GM23338 (cell line): ENCODE measurements around the gene RPL10. TPM values are rescaled to one million over a fixed set of nuclear protein-coding genes. Genes with fewer than 3 reads are reported as not detected.

Experiments
- ATAC-seq: fragments of 200-7000 bp; cut with Tn5 transposase; 3 replicates; pipeline ENCODE4 v1.9.1; 2020
- DNase-seq: peaks from one replicate; pipeline ENCODE4 v3.0.0-alpha.2; 2015; ENCODE audit warnings: low spot score
- H2AFZ ChIP-seq: fragments of 200-600 bp; sonication (generic); 2 replicates; pipeline ENCODE4 v1.8.0; 2016; ENCODE audit warnings: antibody characterized with exemption, mild to moderate bottlenecking, moderate library complexity
- H3F3A ChIP-seq: fragments of 200-600 bp; sonication (generic); replicated peaks from 2 replicates; pipeline ENCODE4 v1.8.0; 2017; ENCODE audit warnings: antibody characterized with exemption, mixed run types, low read depth
- H3K27ac ChIP-seq: fragments of 200-600 bp; sonication (generic); 2 replicates; pipeline ENCODE4 v1.6.1; 2016; ENCODE audit warnings: low read depth
- H3K27me3 ChIP-seq: fragments of 200-600 bp; sonication (generic); 2 replicates; pipeline ENCODE4 v1.8.0; 2016; ENCODE audit warnings: mild to moderate bottlenecking, mixed run types, moderate library complexity; ENCODE audit not compliant: insufficient read depth
- H3K36me3 ChIP-seq: fragments of 200-600 bp; sonication (generic); 2 replicates; pipeline ENCODE4 v1.8.0; 2016; ENCODE audit warnings: mild to moderate bottlenecking; ENCODE audit not compliant: insufficient read depth
- H3K4me1 ChIP-seq: fragments of 200-600 bp; sonication (generic); 2 replicates; pipeline ENCODE4 v1.8.0; 2016; ENCODE audit warnings: mild to moderate bottlenecking, moderate library complexity; ENCODE audit not compliant: insufficient read depth
- H3K4me2 ChIP-seq: fragments of 200-600 bp; sonication (generic); 2 replicates; pipeline ENCODE4 v1.7.1; 2017; ENCODE audit warnings: mixed run types
- H3K4me3 ChIP-seq: fragments of 200-600 bp; sonication (generic); 2 replicates; pipeline ENCODE4 v1.6.1; 2016; ENCODE audit warnings: mixed run types
- H3K79me2 ChIP-seq: fragments of 200-600 bp; sonication (generic); replicated peaks from 2 replicates; pipeline ENCODE4 v1.8.0; 2017; ENCODE audit warnings: mild to moderate bottlenecking; ENCODE audit not compliant: insufficient read depth
- H3K9me2 ChIP-seq: fragments of 200-600 bp; sonication (generic); 2 replicates; pipeline ENCODE4 v1.8.0; 2017; ENCODE audit not compliant: insufficient read depth
- H4K20me1 ChIP-seq: fragments of 200-600 bp; sonication (generic); replicated peaks from 2 replicates; pipeline ENCODE4 v1.8.0; 2017; ENCODE audit warnings: mild to moderate bottlenecking; ENCODE audit not compliant: insufficient read depth
- H3K27ac Mint-ChIP-seq: 2 replicates; pipeline ENCODE4 v1.8.0; 2020; ENCODE audit warnings: inconsistent platforms, mild to moderate bottlenecking, moderate library complexity, mixed read lengths
- H3K27me3 Mint-ChIP-seq: 3 replicates; pipeline ENCODE4 v1.8.0; 2022; ENCODE audit warnings: low read depth, mild to moderate bottlenecking, moderate library complexity, mixed read lengths, inconsistent platforms; ENCODE audit not compliant: insufficient read depth, poor library complexity
- H3K36me3 Mint-ChIP-seq: 3 replicates; pipeline ENCODE4 v1.8.0; 2021; ENCODE audit warnings: low read depth, mild to moderate bottlenecking, inconsistent platforms, moderate library complexity, mixed read lengths
- H3K4me1 Mint-ChIP-seq: 3 replicates; pipeline ENCODE4 v1.8.0; 2020; ENCODE audit warnings: mild to moderate bottlenecking, inconsistent platforms, mixed read lengths
- H3K4me3 Mint-ChIP-seq: 3 replicates; pipeline ENCODE4 v1.8.0; 2021; ENCODE audit warnings: moderate library complexity, mild to moderate bottlenecking, inconsistent platforms, mixed read lengths
- H3K9me3 Mint-ChIP-seq: 3 replicates; pipeline ENCODE4 v1.8.0; 2020; ENCODE audit warnings: moderate library complexity, mild to moderate bottlenecking, inconsistent platforms, mixed read lengths
- CREB1 ChIP-seq: fragments of 250-450 bp; sonication (Bioruptor Pico); IDR thresholded peaks from 2 replicates; pipeline ENCODE4 v1.5.0; 2020; ENCODE audit warnings: low read depth, mild to moderate bottlenecking, moderate library complexity
- CTCF ChIP-seq, 2 experiments: fragments of 200-600 bp in 1 of 2; sonication (generic) in 1 of 2; conservative IDR thresholded peaks; 2 replicates each; pipeline versions ENCODE4 v1.5.1 to v1.6.1; 2016 to 2017; ENCODE audit warnings: antibody characterized with exemption in 2 of 2, low read depth in 2 of 2, mild to moderate bottlenecking in 2 of 2, moderate library complexity in 1 of 2
- EZH2 ChIP-seq: fragments of 200-600 bp; sonication (generic); IDR thresholded peaks from one replicate; pipeline ENCODE4 v1.8.0; 2017; ENCODE audit warnings: antibody characterized with exemption, mild to moderate bottlenecking, low read depth; ENCODE audit not compliant: unreplicated experiment
- EZH2phosphoT487 ChIP-seq: fragments of 200-600 bp; sonication (generic); IDR thresholded peaks from one replicate; pipeline ENCODE4 v1.8.1; 2018; ENCODE audit warnings: antibody characterized with exemption; ENCODE audit not compliant: unreplicated experiment
- JUNB ChIP-seq: IDR thresholded peaks from one replicate; pipeline ENCODE4 v1.6.1; 2016; ENCODE audit warnings: antibody characterized with exemption; ENCODE audit not compliant: unreplicated experiment
- NANOG ChIP-seq: IDR thresholded peaks from 2 replicates; pipeline ENCODE4 v1.6.1; 2016; ENCODE audit warnings: antibody characterized with exemption, borderline replicate concordance
- POLR2AphosphoS5 ChIP-seq: IDR thresholded peaks from 2 replicates; pipeline ENCODE4 v1.6.1; 2016; ENCODE audit warnings: antibody characterized with exemption, low read depth
- STAT1 ChIP-seq: IDR thresholded peaks from one replicate; pipeline ENCODE4 v1.6.1; 2016; ENCODE audit warnings: antibody characterized with exemption; ENCODE audit not compliant: unreplicated experiment
- ZNF114 ChIP-seq: fragments of 250-450 bp; sonication (Bioruptor Pico); IDR thresholded peaks from 2 replicates; pipeline ENCODE4 v1.5.0; 2020; ENCODE audit warnings: mild to moderate bottlenecking, moderate library complexity
- ZNF331 ChIP-seq: fragments of 250-450 bp; sonication (Bioruptor Pico); IDR thresholded peaks from 2 replicates; pipeline ENCODE4 v1.5.0; 2020; ENCODE audit warnings: low read depth, mild to moderate bottlenecking, moderate library complexity
- polyA plus RNA-seq: library from polyadenylated mRNA; unstranded; fragments of >200 nt; fragmentation: Nextera tagmentation; extraction: Ambion mirVana; gene quantifications from 2 replicates; pipeline ENCODE4 v1.2.1, GENCODE V29; 2016
- total RNA-seq: library from RNA; depleted of rRNA; stranded (reverse); fragments of >200 nt; shearing (Covaris generic); gene quantifications from 2 replicates; pipeline ENCODE4 v1.2.3, GENCODE V29; 2014
- TF ChIP-seq, protein P1 (sequence below): IDR thresholded peaks from 2 replicates; pipeline ENCODE4 v1.6.1; 2016; ENCODE audit warnings: antibody characterized with exemption
- TF ChIP-seq, protein P2 (sequence below): IDR thresholded peaks from one replicate; pipeline ENCODE4 v1.6.1; 2018; ENCODE audit warnings: antibody characterized with exemption; ENCODE audit not compliant: unreplicated experiment
- TF ChIP-seq, protein P3 (sequence below): fragments of 250-450 bp; sonication (Bioruptor Pico); IDR thresholded peaks from 2 replicates; pipeline ENCODE4 v1.5.0; 2020; ENCODE audit warnings: mild to moderate bottlenecking, moderate library complexity

The RPL10 gene
- total and polyA plus RNA-seq, 2 experiments from 2014 or later = 1,696 to 4,929 TPM

- 0 out of 2 replicates have a peak, but pooled peaks cover 6% of the 10 kb centered on the region for H3K79me2 ChIP-seq
- H3K36me3 Mint-ChIP-seq = peaks cover 72% of the 10 kb centered on the region
Measured at GRCh38 chrX:154357205-154357604, 41.0 kb upstream of the RPL10 start.

More at GRCh38 chrX:154357205-154357604, 41.0 kb upstream of the RPL10 start:
- H3F3A ChIP-seq = peaks cover 6% of the 10 kb centered on the region
- H4K20me1 ChIP-seq = no peaks in the 10 kb centered on the region
- no peak overlapping the region for H2AFZ ChIP-seq
- peaks cover 22% of the 10 kb centered on the region for H3K36me3 ChIP-seq
- no peak overlapping the region for H3K27ac ChIP-seq
- H3K4me1 ChIP-seq = no peaks in the 10 kb centered on the region
- H3K27me3 ChIP-seq = no peaks in the 10 kb centered on the region
- no peak overlapping the region for H3K4me3 ChIP-seq
- H3K9me2 ChIP-seq = no peaks in the 10 kb centered on the region
- Mint-ChIP-seq H3K4me1 (no peaks in the 10 kb centered on the region; the same call in 2 of the 3 replicates), H3K27ac (no peak overlapping the region), H3K9me3 (no peaks in the 10 kb centered on the region; the same call in 2 of the 3 replicates), H3K27me3 (peaks cover 5% of the 10 kb centered on the region), H3K4me3 (no peak overlapping the region)
- no peak overlapping the region for H3K4me2 ChIP-seq
- ATAC-seq (no peak), DNase-seq (no peak)
- TF ChIP-seq CTCF (conservative IDR thresholded peaks at IDR 0.05; ENCODE audit: low read depth in 2 of 2) = no peak
- no peak for TF ChIP-seq CREB1 (CRISPR knock-in tag)
- TF ChIP-seq ZNF114 (CRISPR knock-in tag) = no peak
- TF ChIP-seq, protein P1, sequence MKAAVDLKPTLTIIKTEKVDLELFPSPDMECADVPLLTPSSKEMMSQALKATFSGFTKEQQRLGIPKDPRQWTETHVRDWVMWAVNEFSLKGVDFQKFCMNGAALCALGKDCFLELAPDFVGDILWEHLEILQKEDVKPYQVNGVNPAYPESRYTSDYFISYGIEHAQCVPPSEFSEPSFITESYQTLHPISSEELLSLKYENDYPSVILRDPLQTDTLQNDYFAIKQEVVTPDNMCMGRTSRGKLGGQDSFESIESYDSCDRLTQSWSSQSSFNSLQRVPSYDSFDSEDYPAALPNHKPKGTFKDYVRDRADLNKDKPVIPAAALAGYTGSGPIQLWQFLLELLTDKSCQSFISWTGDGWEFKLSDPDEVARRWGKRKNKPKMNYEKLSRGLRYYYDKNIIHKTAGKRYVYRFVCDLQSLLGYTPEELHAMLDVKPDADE = no peak
- TF ChIP-seq JUNB = no peak
- no peak for TF ChIP-seq EZH2
- TF ChIP-seq ZNF331 (CRISPR knock-in tag) = no peak
- no peak for TF ChIP-seq POLR2AphosphoS5
- TF ChIP-seq, protein P2, sequence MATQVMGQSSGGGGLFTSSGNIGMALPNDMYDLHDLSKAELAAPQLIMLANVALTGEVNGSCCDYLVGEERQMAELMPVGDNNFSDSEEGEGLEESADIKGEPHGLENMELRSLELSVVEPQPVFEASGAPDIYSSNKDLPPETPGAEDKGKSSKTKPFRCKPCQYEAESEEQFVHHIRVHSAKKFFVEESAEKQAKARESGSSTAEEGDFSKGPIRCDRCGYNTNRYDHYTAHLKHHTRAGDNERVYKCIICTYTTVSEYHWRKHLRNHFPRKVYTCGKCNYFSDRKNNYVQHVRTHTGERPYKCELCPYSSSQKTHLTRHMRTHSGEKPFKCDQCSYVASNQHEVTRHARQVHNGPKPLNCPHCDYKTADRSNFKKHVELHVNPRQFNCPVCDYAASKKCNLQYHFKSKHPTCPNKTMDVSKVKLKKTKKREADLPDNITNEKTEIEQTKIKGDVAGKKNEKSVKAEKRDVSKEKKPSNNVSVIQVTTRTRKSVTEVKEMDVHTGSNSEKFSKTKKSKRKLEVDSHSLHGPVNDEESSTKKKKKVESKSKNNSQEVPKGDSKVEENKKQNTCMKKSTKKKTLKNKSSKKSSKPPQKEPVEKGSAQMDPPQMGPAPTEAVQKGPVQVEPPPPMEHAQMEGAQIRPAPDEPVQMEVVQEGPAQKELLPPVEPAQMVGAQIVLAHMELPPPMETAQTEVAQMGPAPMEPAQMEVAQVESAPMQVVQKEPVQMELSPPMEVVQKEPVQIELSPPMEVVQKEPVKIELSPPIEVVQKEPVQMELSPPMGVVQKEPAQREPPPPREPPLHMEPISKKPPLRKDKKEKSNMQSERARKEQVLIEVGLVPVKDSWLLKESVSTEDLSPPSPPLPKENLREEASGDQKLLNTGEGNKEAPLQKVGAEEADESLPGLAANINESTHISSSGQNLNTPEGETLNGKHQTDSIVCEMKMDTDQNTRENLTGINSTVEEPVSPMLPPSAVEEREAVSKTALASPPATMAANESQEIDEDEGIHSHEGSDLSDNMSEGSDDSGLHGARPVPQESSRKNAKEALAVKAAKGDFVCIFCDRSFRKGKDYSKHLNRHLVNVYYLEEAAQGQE = no peak
- no peak for TF ChIP-seq EZH2phosphoT487
- TF ChIP-seq STAT1 = no peak
- TF ChIP-seq NANOG = no peak
- TF ChIP-seq, protein P3, sequence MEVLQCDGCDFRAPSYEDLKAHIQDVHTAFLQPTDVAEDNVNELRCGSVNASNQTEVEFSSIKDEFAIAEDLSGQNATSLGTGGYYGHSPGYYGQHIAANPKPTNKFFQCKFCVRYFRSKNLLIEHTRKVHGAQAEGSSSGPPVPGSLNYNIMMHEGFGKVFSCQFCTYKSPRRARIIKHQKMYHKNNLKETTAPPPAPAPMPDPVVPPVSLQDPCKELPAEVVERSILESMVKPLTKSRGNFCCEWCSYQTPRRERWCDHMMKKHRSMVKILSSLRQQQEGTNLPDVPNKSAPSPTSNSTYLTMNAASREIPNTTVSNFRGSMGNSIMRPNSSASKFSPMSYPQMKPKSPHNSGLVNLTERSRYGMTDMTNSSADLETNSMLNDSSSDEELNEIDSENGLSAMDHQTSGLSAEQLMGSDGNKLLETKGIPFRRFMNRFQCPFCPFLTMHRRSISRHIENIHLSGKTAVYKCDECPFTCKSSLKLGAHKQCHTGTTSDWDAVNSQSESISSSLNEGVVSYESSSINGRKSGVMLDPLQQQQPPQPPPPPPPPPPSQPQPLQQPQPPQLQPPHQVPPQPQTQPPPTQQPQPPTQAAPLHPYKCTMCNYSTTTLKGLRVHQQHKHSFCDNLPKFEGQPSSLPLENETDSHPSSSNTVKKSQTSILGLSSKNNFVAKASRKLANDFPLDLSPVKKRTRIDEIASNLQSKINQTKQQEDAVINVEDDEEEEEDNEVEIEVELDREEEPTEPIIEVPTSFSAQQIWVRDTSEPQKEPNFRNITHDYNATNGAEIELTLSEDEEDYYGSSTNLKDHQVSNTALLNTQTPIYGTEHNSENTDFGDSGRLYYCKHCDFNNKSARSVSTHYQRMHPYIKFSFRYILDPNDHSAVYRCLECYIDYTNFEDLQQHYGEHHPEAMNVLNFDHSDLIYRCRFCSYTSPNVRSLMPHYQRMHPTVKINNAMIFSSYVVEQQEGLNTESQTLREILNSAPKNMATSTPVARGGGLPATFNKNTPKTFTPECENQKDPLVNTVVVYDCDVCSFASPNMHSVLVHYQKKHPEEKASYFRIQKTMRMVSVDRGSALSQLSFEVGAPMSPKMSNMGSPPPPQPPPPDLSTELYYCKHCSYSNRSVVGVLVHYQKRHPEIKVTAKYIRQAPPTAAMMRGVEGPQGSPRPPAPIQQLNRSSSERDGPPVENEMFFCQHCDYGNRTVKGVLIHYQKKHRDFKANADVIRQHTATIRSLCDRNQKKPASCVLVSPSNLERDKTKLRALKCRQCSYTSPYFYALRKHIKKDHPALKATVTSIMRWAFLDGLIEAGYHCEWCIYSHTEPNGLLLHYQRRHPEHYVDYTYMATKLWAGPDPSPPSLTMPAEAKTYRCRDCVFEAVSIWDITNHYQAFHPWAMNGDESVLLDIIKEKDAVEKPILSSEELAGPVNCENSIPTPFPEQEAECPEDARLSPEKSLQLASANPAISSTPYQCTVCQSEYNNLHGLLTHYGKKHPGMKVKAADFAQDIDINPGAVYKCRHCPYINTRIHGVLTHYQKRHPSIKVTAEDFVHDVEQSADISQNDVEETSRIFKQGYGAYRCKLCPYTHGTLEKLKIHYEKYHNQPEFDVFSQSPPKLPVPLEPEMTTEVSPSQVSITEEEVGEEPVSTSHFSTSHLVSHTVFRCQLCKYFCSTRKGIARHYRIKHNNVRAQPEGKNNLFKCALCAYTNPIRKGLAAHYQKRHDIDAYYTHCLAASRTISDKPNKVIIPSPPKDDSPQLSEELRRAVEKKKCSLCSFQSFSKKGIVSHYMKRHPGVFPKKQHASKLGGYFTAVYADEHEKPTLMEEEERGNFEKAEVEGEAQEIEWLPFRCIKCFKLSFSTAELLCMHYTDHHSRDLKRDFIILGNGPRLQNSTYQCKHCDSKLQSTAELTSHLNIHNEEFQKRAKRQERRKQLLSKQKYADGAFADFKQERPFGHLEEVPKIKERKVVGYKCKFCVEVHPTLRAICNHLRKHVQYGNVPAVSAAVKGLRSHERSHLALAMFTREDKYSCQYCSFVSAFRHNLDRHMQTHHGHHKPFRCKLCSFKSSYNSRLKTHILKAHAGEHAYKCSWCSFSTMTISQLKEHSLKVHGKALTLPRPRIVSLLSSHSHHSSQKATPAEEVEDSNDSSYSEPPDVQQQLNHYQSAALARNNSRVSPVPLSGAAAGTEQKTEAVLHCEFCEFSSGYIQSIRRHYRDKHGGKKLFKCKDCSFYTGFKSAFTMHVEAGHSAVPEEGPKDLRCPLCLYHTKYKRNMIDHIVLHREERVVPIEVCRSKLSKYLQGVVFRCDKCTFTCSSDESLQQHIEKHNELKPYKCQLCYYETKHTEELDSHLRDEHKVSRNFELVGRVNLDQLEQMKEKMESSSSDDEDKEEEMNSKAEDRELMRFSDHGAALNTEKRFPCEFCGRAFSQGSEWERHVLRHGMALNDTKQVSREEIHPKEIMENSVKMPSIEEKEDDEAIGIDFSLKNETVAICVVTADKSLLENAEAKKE (CRISPR knock-in tag) = no peak
